Purkinje cell (primary cell): ENCODE data around the gene MSANTD3. TPM values are rescaled to one million over a fixed set of nuclear protein-coding genes. Genes with fewer than 3 reads are reported as not detected.

Experiments
- polyA plus RNA-seq: library from polyadenylated mRNA; unstranded; fragments of >200 nt; fragmentation: Nextera tagmentation; gene quantifications from 2 replicates; pipeline ENCODE4 v1.2.1, GENCODE V29; 2014

MSANTD3 gene, protein sequence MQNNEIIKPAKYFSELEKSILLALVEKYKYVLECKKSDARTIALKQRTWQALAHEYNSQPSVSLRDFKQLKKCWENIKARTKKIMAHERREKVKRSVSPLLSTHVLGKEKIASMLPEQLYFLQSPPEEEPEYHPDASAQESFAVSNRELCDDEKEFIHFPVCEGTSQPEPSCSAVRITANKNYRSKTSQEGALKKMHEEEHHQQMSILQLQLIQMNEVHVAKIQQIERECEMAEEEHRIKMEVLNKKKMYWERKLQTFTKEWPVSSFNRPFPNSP
- 2.1 TPM in 2 replicates for polyA plus RNA-seq

DNA sequence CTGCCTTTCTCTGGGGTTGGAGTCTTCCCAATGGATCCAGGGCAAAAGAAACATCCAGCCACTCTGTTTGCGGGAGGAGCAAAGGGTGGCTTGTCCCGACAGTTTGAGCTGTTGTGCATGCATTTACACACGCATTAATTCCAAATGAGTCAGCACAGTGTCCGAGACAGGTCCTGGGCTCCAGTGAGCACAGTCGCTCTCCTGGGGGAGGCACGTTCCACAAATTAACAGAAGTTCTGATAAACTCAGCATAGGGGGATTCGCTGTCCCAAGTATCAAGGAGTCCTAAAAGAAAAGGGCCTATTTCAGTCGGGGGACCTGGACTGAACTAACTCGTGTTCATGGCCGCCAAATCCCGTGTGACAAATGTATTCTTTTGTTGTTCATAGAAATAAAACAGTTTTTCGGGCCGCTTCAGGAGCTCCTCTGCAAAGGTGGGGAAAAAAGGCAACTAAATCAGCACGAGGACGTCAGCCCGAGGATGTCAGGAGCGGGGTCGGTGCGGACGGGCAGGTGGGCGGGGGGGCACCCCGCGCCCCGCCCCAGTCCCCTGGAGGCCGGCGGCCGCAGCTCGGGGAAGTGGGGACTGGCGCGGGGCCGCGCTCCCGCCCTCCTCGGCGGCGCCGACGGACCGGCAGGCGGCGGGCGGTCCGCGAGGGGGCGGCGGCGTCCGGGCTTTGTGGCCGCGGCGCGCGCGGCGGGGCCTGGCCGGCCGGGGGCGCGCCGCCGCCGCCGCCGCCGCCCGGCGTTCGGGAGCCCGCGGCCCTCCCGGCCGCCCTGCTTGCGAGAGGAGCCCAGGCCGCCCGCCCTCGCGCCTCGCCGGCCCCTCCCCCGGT, at the start of gene MSANTD3:
MSANTD3 (plus strand) TSS at position 614 of the 836 bp plus-strand sequence. CDS start 14,796 bp downstream, outside the sequence.

DNA sequence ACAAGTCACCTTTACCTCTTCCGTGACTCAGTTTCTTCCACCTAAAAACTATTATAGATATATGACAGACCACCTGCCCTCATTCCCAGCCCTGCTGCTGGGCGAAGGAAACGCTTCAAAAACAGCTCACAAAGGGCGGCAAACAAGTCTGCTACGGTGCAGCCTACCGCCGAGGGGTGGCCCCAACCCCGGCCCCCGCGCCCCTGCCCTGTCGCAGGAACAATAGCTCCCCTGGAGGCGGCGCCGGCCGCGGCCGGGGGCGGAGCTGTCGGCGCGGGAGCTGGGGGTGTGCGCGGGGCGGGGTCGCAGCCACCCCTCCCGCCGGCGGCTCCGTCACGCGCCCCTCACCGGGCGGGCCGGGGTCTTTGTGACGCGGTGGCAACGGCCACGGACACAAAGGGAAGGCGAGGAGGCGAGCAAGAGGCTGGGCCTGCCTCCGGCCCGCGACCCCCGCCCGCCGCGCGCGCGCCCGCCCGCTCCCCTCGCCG, 45.9 kb downstream of the MSANTD3 start, which contains the start of gene TMEFF1:
TMEFF1 (plus strand) TSS at position 362 of the 488 bp plus-strand sequence. CDS start 396 bp downstream, outside the sequence.

Other genes with a start within 250 kb of the MSANTD3 start
- gene TEX10, start 74.2 kb upstream of the MSANTD3 start, polyA plus RNA-seq: 5.4 and 11.6 TPM in 2 replicates
- gene TMEFF1, start 46.0 kb downstream of the MSANTD3 start, polyA plus RNA-seq: not detected in 2 replicates
- 0.11 and 0.17 TPM in 2 replicates for gene CAVIN4, start 150.9 kb downstream of the MSANTD3 start, polyA plus RNA-seq